Suprapubic skin (tissue), 4 donors: Measurements from ENCODE around the gene TES.

Source experiments
- POLR2A ChIP-seq, 2 donors: fragments of 450-650 bp; IDR thresholded peaks; one replicate each; pipeline ENCODE4 v1.6.1; 2017; ENCODE audit warnings: antibody characterized with exemption in 2 of 2, mild to moderate bottlenecking in 2 of 2, moderate library complexity in 2 of 2
- POLR2AphosphoS5 ChIP-seq, 3 donors: sonication (generic); formaldehyde crosslinking; IDR thresholded peaks; one replicate each; pipeline ENCODE4 v1.6.1; 2017; ENCODE audit warnings: antibody characterized with exemption in 3 of 3
- TF ChIP-seq, protein P1 (sequence below), 2 donors: fragments of 200-600 bp in 1 of 2; fragments of 450-650 bp in 1 of 2; sonication (generic) in 1 of 2; IDR thresholded peaks; one replicate each; pipeline ENCODE4 v1.5.1; 2016 to 2019; ENCODE audit warnings: antibody characterized with exemption in 2 of 2, mild to moderate bottlenecking in 1 of 2, moderate library complexity in 1 of 2

- TF ChIP-seq POLR2A (IDR thresholded peaks at IDR 0.05): no peak
- TF ChIP-seq, protein P1, sequence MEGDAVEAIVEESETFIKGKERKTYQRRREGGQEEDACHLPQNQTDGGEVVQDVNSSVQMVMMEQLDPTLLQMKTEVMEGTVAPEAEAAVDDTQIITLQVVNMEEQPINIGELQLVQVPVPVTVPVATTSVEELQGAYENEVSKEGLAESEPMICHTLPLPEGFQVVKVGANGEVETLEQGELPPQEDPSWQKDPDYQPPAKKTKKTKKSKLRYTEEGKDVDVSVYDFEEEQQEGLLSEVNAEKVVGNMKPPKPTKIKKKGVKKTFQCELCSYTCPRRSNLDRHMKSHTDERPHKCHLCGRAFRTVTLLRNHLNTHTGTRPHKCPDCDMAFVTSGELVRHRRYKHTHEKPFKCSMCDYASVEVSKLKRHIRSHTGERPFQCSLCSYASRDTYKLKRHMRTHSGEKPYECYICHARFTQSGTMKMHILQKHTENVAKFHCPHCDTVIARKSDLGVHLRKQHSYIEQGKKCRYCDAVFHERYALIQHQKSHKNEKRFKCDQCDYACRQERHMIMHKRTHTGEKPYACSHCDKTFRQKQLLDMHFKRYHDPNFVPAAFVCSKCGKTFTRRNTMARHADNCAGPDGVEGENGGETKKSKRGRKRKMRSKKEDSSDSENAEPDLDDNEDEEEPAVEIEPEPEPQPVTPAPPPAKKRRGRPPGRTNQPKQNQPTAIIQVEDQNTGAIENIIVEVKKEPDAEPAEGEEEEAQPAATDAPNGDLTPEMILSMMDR (IDR thresholded peaks at IDR 0.05): no peak
- TF ChIP-seq POLR2AphosphoS5 (IDR thresholded peaks at IDR 0.05): no peak
Measured at GRCh38 chr7:116251675-116252074, 41.3 kb downstream of the TES start.
